ENCODE data around the gene MST1R. TPM values are rescaled to one million over a fixed set of nuclear protein-coding genes. Genes with fewer than 3 reads are reported as not detected.
"Not testable (repeated sequence)": the region's sequence is repeated elsewhere in the genome, so short reads cannot be mapped to it uniquely, and the experiment has no call there.

The MST1R gene
- total RNA-seq, 1 donor from 2014 or later: 1.7 TPM

DNA sequence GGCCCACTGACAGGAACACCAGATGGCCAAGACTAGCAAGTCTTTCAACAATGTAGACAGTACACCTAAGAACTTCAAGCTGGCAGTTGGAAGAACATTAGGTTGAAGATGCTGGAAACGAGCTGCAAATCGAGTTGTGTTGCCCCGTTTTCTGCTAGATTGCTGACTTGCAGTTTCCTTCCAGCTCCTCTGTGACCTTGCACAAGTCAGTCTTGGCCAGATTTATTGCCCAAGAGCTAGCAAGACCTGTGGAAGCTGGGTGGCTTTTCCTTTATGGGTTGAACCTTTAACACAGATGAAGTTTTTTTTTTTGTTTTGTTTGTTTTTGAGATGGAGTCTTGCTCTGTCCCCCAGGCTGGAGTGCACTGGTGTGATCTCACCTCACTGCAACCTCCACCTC lies 33.4 kb upstream of the MST1R start:
- no peak for DNase-seq
- H3K4me3 ChIP-seq: no peak overlapping the region
- H3K27ac ChIP-seq (replicated peaks): no peak overlapping the region
- TF ChIP-seq, protein P1, sequence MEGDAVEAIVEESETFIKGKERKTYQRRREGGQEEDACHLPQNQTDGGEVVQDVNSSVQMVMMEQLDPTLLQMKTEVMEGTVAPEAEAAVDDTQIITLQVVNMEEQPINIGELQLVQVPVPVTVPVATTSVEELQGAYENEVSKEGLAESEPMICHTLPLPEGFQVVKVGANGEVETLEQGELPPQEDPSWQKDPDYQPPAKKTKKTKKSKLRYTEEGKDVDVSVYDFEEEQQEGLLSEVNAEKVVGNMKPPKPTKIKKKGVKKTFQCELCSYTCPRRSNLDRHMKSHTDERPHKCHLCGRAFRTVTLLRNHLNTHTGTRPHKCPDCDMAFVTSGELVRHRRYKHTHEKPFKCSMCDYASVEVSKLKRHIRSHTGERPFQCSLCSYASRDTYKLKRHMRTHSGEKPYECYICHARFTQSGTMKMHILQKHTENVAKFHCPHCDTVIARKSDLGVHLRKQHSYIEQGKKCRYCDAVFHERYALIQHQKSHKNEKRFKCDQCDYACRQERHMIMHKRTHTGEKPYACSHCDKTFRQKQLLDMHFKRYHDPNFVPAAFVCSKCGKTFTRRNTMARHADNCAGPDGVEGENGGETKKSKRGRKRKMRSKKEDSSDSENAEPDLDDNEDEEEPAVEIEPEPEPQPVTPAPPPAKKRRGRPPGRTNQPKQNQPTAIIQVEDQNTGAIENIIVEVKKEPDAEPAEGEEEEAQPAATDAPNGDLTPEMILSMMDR (IDR thresholded peaks at IDR 0.05; ENCODE audit: borderline replicate concordance): no peak
- no peaks in the 10 kb centered on the region for H3K9me3 ChIP-seq (replicated peaks)
- no peaks in the 10 kb centered on the region for H3K36me3 ChIP-seq
- intact Hi-C loops (cut with micrococcal nuclease): no loop called here
- H3K4me1 ChIP-seq: peaks cover 24% of the 10 kb centered on the region
- H3K27me3 ChIP-seq (ENCODE audit: low read depth): no peaks in the 10 kb centered on the region

DNA sequence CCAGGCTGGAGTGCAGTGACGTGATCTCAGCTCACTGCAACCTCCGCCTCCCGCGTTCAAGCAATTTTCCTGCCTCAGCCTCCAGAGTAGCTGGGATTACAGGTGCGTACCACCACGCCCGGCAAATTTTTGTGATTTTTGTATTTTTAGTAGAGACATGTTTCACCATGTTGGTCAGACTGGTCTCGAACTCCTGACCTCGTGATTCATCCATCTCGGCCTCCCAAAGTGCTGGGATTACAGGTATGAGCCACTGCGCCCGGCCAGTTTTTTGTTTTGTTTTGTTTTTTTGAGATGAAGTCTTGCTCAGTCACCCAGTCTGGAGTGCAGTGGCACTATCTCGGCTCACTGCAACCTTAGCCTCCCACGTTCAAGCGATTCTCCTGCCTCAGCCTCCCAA lies 28.6 kb upstream of the MST1R start:
- intact Hi-C loops (cut with micrococcal nuclease); H3K36me3 ChIP-seq; H3K27me3 ChIP-seq (ENCODE audit: low read depth); H3K9me3 ChIP-seq (replicated peaks); H3K27ac ChIP-seq (replicated peaks); H3K4me3 ChIP-seq; DNase-seq: not testable (repeated sequence)
- peaks cover 35% of the 10 kb centered on the region for H3K4me1 ChIP-seq

DNA sequence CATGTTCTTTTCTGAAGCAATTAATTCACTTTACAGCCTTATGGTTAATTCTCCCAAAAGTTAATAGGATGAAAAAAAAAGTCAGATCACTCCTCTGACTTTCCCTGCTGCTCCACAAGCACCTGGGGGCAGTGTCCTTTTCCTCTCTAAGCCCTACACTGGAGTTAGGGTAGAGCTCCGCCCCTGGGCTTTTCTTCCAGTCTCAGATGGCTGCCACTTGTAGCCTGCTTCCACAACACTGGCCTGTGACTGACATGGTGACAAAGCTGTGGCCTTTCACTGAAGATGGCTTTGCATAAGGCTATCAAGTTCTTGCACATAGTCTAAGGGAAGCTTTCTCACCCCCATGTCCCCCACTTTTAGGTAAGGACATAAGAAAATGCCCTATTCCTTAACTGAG lies 27.2 kb upstream of the MST1R start:
- Histone ChIP-seq H3K9me3 (replicated peaks) (no peaks in the 10 kb centered on the region), H3K36me3 (no peaks in the 10 kb centered on the region), H3K4me1 (peaks cover 35% of the 10 kb centered on the region), H3K27me3 (ENCODE audit: low read depth) (no peaks in the 10 kb centered on the region), H3K27ac (replicated peaks) (peak overlapping the region; percentile 91), H3K4me3 (no peak overlapping the region)
- TF ChIP-seq, protein P1 (IDR thresholded peaks at IDR 0.05; ENCODE audit: borderline replicate concordance): no peak
- no peak for DNase-seq
- intact Hi-C loops (cut with micrococcal nuclease): no loop called here

DNA sequence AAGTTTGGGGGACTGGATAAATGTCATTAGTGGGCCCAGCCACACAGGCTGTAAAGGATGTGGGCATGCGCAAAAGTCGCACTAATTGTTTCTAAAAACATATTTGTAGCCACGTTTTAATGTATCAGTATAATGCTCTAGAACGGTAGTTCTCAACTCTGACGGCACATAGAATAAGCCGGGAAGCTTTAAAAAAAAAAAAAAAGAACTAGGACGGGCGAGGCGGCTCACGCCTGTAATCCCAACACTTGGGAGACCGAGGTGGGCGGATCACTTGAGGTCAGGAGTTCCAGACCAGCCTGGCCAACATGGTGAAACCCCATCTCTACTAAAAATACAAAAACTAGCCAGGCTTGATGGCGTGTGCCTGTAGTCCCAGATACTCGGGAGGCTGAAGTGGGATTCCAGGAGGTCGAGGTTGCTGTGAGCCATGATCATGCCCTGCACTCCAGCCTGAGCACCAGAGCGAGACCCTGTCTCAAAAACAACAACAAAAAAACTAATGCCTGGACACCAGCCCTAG lies 26.6 kb upstream of the MST1R start:
- no peak for DNase-seq
- H3K4me3 ChIP-seq: peak overlapping the region; percentile 88
- no peaks in the 10 kb centered on the region for H3K27me3 ChIP-seq (ENCODE audit: low read depth)
- intact Hi-C loops (cut with micrococcal nuclease): no loop called here
- peaks cover 35% of the 10 kb centered on the region for H3K4me1 ChIP-seq
- H3K36me3 ChIP-seq: no peaks in the 10 kb centered on the region
- TF ChIP-seq, protein P1 (IDR thresholded peaks at IDR 0.05; ENCODE audit: borderline replicate concordance): no peak
- no peaks in the 10 kb centered on the region for H3K9me3 ChIP-seq (replicated peaks)
- peak overlapping the region; percentile 91 for H3K27ac ChIP-seq (replicated peaks)

DNA sequence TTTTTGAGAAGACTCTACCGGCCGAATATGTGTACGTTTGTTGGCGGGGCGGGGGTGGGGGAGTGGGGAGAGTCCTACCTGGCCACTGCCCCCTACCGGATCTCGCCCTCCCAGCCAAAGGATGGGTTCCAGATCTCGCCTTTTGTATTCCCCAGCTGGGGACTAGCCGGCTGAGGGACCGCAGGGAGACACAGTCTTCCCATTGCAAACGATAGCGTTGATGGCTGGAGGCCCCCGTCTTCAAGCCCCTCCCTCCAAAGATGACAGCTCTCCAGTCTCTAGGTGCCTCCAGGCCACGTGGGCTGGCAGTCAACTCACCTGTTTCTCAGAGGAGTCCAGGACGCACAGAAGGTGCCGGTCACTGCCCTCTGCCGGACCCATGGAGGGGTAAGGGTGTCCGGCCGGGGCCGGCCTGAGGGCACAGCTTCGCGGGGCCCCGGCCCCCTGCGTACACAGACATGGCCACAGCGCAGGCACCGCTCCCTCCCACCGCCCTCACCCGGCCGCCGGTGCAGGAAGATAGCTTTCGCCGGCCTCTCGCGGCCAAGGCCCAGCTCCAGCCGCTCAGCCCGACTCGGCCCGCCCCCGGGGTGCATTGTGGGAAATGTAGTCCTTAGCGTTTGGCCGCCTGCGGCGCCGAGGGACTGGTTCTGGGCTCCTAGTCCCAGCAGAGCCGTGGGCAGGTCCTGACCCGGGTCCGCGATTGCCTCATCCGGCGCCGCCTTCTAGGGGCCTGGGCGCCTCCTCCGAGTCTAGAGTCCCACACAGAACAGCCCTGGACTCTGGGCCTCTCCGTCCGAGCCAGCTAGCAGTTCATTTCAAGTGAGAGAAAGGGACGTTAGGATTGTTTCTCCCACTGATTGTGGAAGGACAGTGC lies 25.9 kb upstream of the MST1R start, which contains the start of gene MON1A:
MON1A (minus strand) TSS at position 521 of the 877 bp plus-strand sequence. CDS start 16,465 bp downstream, outside the sequence.
- TF ChIP-seq, protein P1 (IDR thresholded peaks at IDR 0.05; ENCODE audit: borderline replicate concordance): peak; percentile 46
- no peaks in the 10 kb centered on the region for H3K27me3 ChIP-seq (ENCODE audit: low read depth)
- intact Hi-C loops (cut with micrococcal nuclease): no loop called here
- H3K4me1 ChIP-seq: peaks cover 35% of the 10 kb centered on the region
- peak within 1 kb of the TSS; percentile 88 for H3K4me3 ChIP-seq
- no peaks in the 10 kb centered on the region for H3K9me3 ChIP-seq (replicated peaks)
- H3K27ac ChIP-seq (replicated peaks): peak within 1 kb of the TSS; percentile 91
- no peaks in the 10 kb centered on the region for H3K36me3 ChIP-seq
- peak; percentile 98 for DNase-seq
